Astrocyte (in vitro differentiated cells and primary cell): ENCODE results near the gene FCN1. TPM values are rescaled to one million over a fixed set of nuclear protein-coding genes. Genes with fewer than 3 reads are reported as not detected.

Experiments
- DNase-seq: peaks from one replicate; pipeline ENCODE4 v3.0.0-alpha.2; 2010; ENCODE audit warnings: low read depth
- FAIRE-seq: peaks from 2 replicates; lab custom pipeline; 2011; peaks lifted over from hg19 to GRCh38; lab: Jason Lieb, UNC
- H2AFZ ChIP-seq: 2 replicates; pipeline ENCODE4 v1.6.0; 2012; ENCODE audit warnings: low read depth, low read length, inconsistent platforms
- H3K27ac ChIP-seq: 2 replicates; pipeline ENCODE4 v1.5.1; 2011; ENCODE audit warnings: low read depth, low read length, inconsistent platforms
- H3K27me3 ChIP-seq: 2 replicates; pipeline ENCODE4 v1.6.0; 2011; ENCODE audit warnings: low read length, inconsistent platforms; ENCODE audit not compliant: insufficient read depth
- H3K36me3 ChIP-seq: 2 replicates; pipeline ENCODE4 v1.5.1; 2011; ENCODE audit warnings: low read length, inconsistent platforms; ENCODE audit not compliant: insufficient read depth
- H3K4me1 ChIP-seq: 2 replicates; pipeline ENCODE4 v1.5.1; 2011; ENCODE audit warnings: low read length, inconsistent platforms; ENCODE audit not compliant: insufficient read depth
- H3K4me2 ChIP-seq: 2 replicates; pipeline ENCODE4 v1.6.0; 2012; ENCODE audit warnings: low read length, inconsistent platforms
- H3K4me3 ChIP-seq: 2 replicates; pipeline ENCODE4 v1.5.1; 2011; ENCODE audit warnings: low read depth, mild to moderate bottlenecking, low read length, inconsistent platforms; ENCODE audit not compliant: insufficient read depth
- H3K79me2 ChIP-seq: 2 replicates; pipeline ENCODE4 v1.6.0; 2012; ENCODE audit warnings: mild to moderate bottlenecking, low read length, inconsistent platforms; ENCODE audit not compliant: insufficient read depth
- H3K9ac ChIP-seq: 2 replicates; pipeline ENCODE4 v1.6.0; 2012; ENCODE audit warnings: mild to moderate bottlenecking, low read length, inconsistent platforms
- H3K9me3 ChIP-seq: 2 replicates; pipeline ENCODE4 v1.5.1; 2012; ENCODE audit warnings: low read depth, mild to moderate bottlenecking, low read length, inconsistent platforms; ENCODE audit not compliant: insufficient read depth
- H4K20me1 ChIP-seq: 2 replicates; pipeline ENCODE4 v1.6.0; 2012; ENCODE audit warnings: low read length, inconsistent platforms; ENCODE audit not compliant: insufficient read depth
- H3K27ac Mint-ChIP-seq: one replicate; pipeline ENCODE4 v1.8.0; 2021; ENCODE audit warnings: mild to moderate bottlenecking, mixed read lengths; ENCODE audit not compliant: unreplicated experiment
- H3K27me3 Mint-ChIP-seq: one replicate; pipeline ENCODE4 v1.8.0; 2021; ENCODE audit warnings: low read depth, mixed read lengths; ENCODE audit not compliant: unreplicated experiment
- H3K36me3 Mint-ChIP-seq: one replicate; pipeline ENCODE4 v1.8.0; 2021; ENCODE audit warnings: low read depth, mixed read lengths; ENCODE audit not compliant: unreplicated experiment
- H3K4me1 Mint-ChIP-seq: one replicate; pipeline ENCODE4 v1.8.0; 2021; ENCODE audit warnings: low read depth, mixed read lengths; ENCODE audit not compliant: unreplicated experiment
- H3K4me3 Mint-ChIP-seq: one replicate; pipeline ENCODE4 v1.8.0; 2021; ENCODE audit warnings: mild to moderate bottlenecking, moderate library complexity, mixed read lengths; ENCODE audit not compliant: unreplicated experiment
- H3K9me3 Mint-ChIP-seq: one replicate; pipeline ENCODE4 v1.8.0; 2021; ENCODE audit warnings: mild to moderate bottlenecking, mixed read lengths; ENCODE audit not compliant: unreplicated experiment
- CTCF ChIP-seq: IDR thresholded peaks from 2 replicates; pipeline ENCODE4 v1.5.1; 2011; ENCODE audit warnings: low read depth, mild to moderate bottlenecking, inconsistent platforms, low read length, moderate library complexity; ENCODE audit not compliant: insufficient read depth
- EZH2 ChIP-seq: IDR thresholded peaks from 2 replicates; pipeline ENCODE4 v1.6.1; 2012; ENCODE audit warnings: mild to moderate bottlenecking, low read length, inconsistent platforms; ENCODE audit not compliant: insufficient read depth
- total RNA-seq: library from RNA; stranded (reverse); gene quantifications from 2 replicates; pipeline ENCODE4 v1.2.1, GENCODE V29; 2021

The FCN1 gene
- total RNA-seq, 1 donor from 2014 or later, result not detected

GRCh38 chr9:134899168-134899567 lies 18.5 kb downstream of the FCN1 start:
- peaks cover 20% of the 10 kb centered on the region for H3K4me1 ChIP-seq
- no peak overlapping the region for H3K4me3 Mint-ChIP-seq
- no peak overlapping the region for H3K4me3 ChIP-seq
- H3K36me3 ChIP-seq, result no peaks in the 10 kb centered on the region
- H3K27me3 Mint-ChIP-seq, result peaks cover 7% of the 10 kb centered on the region
- no peaks in the 10 kb centered on the region for H3K9me3 ChIP-seq
- H3K36me3 Mint-ChIP-seq, result peaks cover 1% of the 10 kb centered on the region
- no peak for TF ChIP-seq EZH2
- no peak for TF ChIP-seq CTCF
- no peak overlapping the region for H3K9ac ChIP-seq
- no peak for FAIRE-seq
- peaks cover 5% of the 10 kb centered on the region for H4K20me1 ChIP-seq
- H3K27ac ChIP-seq, result no peak overlapping the region
- no peak for DNase-seq
- H3K9me3 Mint-ChIP-seq, result peaks cover 18% of the 10 kb centered on the region
- peaks cover 11% of the 10 kb centered on the region for H3K4me1 Mint-ChIP-seq
- peaks cover 5% of the 10 kb centered on the region for H3K27me3 ChIP-seq
- H3K4me2 ChIP-seq, result no peak overlapping the region
- H3K27ac Mint-ChIP-seq, result no peak overlapping the region
- no peaks in the 10 kb centered on the region for H3K79me2 ChIP-seq
- H2AFZ ChIP-seq, result no peak overlapping the region

- TF ChIP-seq EZH2 (no peak), CTCF (no peak)
- peaks cover 18% of the 10 kb centered on the region for H3K9me3 Mint-ChIP-seq
Measured at GRCh38 chr9:134898319-134898718, 19.4 kb downstream of the FCN1 start.

GRCh38 chr9:134897584-134898170 lies 20.0 kb downstream of the FCN1 start:
- H3K4me3 Mint-ChIP-seq, result no peak overlapping the region

More at GRCh38 chr9:134898319-134898718, 19.4 kb downstream of the FCN1 start:
- Histone ChIP-seq H3K4me1 (peaks cover 20% of the 10 kb centered on the region), H3K9me3 (no peaks in the 10 kb centered on the region), H3K4me3 (no peak overlapping the region), H3K9ac (no peak overlapping the region), H3K36me3 (no peaks in the 10 kb centered on the region), H2AFZ (no peak overlapping the region), H3K27ac (no peak overlapping the region), H3K4me2 (no peak overlapping the region), H4K20me1 (peaks cover 5% of the 10 kb centered on the region), H3K79me2 (no peaks in the 10 kb centered on the region), H3K27me3 (peaks cover 5% of the 10 kb centered on the region)
- Mint-ChIP-seq H3K27ac (no peak overlapping the region), H3K36me3 (peaks cover 1% of the 10 kb centered on the region), H3K27me3 (peaks cover 7% of the 10 kb centered on the region), H3K4me1 (peaks cover 11% of the 10 kb centered on the region), H3K4me3 (no peak overlapping the region)
- FAIRE-seq (no peak), DNase-seq (no peak)

More at GRCh38 chr9:134897584-134898170, 20.0 kb downstream of the FCN1 start:
- H3K9ac ChIP-seq, result no peak overlapping the region
- Mint-ChIP-seq H3K9me3 (peaks cover 18% of the 10 kb centered on the region), H3K27me3 (peaks cover 7% of the 10 kb centered on the region), H3K4me1 (peaks cover 11% of the 10 kb centered on the region), H3K27ac (no peak overlapping the region), H3K36me3 (peaks cover 1% of the 10 kb centered on the region)
- FAIRE-seq, result no peak
- no peaks in the 10 kb centered on the region for H3K36me3 ChIP-seq
- no peaks in the 10 kb centered on the region for H3K79me2 ChIP-seq
- TF ChIP-seq CTCF (no peak), EZH2 (no peak)
- no peak overlapping the region for H3K4me2 ChIP-seq
- peaks cover 5% of the 10 kb centered on the region for H4K20me1 ChIP-seq
- no peak for DNase-seq
- H3K27me3 ChIP-seq, result peaks cover 5% of the 10 kb centered on the region
- no peak overlapping the region for H3K27ac ChIP-seq
- H3K9me3 ChIP-seq, result no peaks in the 10 kb centered on the region
- H3K4me3 ChIP-seq, result no peak overlapping the region
- peaks cover 20% of the 10 kb centered on the region for H3K4me1 ChIP-seq
- no peak overlapping the region for H2AFZ ChIP-seq
